Natural killer cell (primary cell): ENCODE measurements around the gene ACTR1B. TPM values are rescaled to one million over a fixed set of nuclear protein-coding genes. Genes with fewer than 3 reads are reported as not detected.
"Not testable (repeated sequence)": the region's sequence is repeated elsewhere in the genome, so short reads cannot be mapped to it uniquely, and the experiment has no call there.

Experiments used
- ATAC-seq, 3 donors: fragments of 150-1000 bp in 2 of 3; fragments of 200-7000 bp in 1 of 3; cut with Tn5 transposase; 1 replicate in 1 of 3; 2 replicates in 2 of 3; pipeline ENCODE4 v1.10.0; 2021; ENCODE audit warnings: mild to moderate bottlenecking in 2 of 3, moderate library complexity in 2 of 3
- DNase-seq, 2 donors: peaks; one replicate each; pipeline versions ENCODE4 v3.0.0 to v3.0.0-alpha.2; 2013 to 2021; ENCODE audit warnings: mixed read lengths in 1 of 2
- H3K27ac ChIP-seq: one replicate; pipeline ENCODE4 v1.5.1; 2013; ENCODE audit warnings: mild to moderate bottlenecking, low read length
- H3K27me3 ChIP-seq: one replicate; pipeline ENCODE4 v1.6.1; 2013; ENCODE audit warnings: low read length; ENCODE audit not compliant: control insufficient read depth, insufficient read depth
- H3K36me3 ChIP-seq: one replicate; pipeline ENCODE4 v1.6.1; 2013; ENCODE audit warnings: low read length; ENCODE audit not compliant: control insufficient read depth, insufficient read depth
- H3K4me1 ChIP-seq: one replicate; pipeline ENCODE4 v1.6.1; 2013; ENCODE audit warnings: low read length; ENCODE audit not compliant: control insufficient read depth, insufficient read depth
- H3K4me3 ChIP-seq: one replicate; pipeline ENCODE4 v1.5.1; 2013; ENCODE audit warnings: low read length
- H3K9me3 ChIP-seq: one replicate; pipeline ENCODE4 v1.6.1; 2013; ENCODE audit warnings: low read length; ENCODE audit not compliant: control insufficient read depth, insufficient read depth
- H3K27ac Mint-ChIP-seq, 2 donors: one replicate each; pipeline ENCODE4 v1.8.0; 2022; ENCODE audit warnings: mild to moderate bottlenecking in 2 of 2, mixed read lengths in 2 of 2, moderate library complexity in 1 of 2
- H3K27me3 Mint-ChIP-seq, 2 donors: one replicate each; pipeline ENCODE4 v1.8.0; 2022; ENCODE audit warnings: low read depth in 2 of 2, mixed read lengths in 2 of 2
- H3K36me3 Mint-ChIP-seq: one replicate; pipeline ENCODE4 v1.8.0; 2022; ENCODE audit warnings: mixed read lengths
- H3K4me1 Mint-ChIP-seq, 2 donors: one replicate each; pipeline ENCODE4 v1.8.0; 2022; ENCODE audit warnings: mixed read lengths in 2 of 2
- H3K4me3 Mint-ChIP-seq: one replicate; pipeline ENCODE4 v1.8.0; 2022; ENCODE audit warnings: mild to moderate bottlenecking, moderate library complexity, mixed read lengths
- H3K9me3 Mint-ChIP-seq, 2 donors: one replicate each; pipeline ENCODE4 v1.8.0; 2022; ENCODE audit warnings: mixed read lengths in 2 of 2
- CTCF ChIP-seq: fragments of 200-600 bp; IDR thresholded peaks from one replicate; pipeline ENCODE4 v1.8.0; 2022; ENCODE audit warnings: antibody characterized with exemption
- whole genome bisulfite sequencing: methylation state at CpG from one replicate; pipeline ENCODE4 v1.1.7; 2013; ENCODE audit warnings: missing lambda C conversion rate; ENCODE audit not compliant: insufficient coverage; 5-methylcytosine and 5-hydroxymethylcytosine counted together
- intact Hi-C: fragments of 100-400 bp; cut with micrococcal nuclease; formaldehyde crosslinking; loops from one replicate; pipeline ENCODE4 v1.14.2; 2022
- total RNA-seq, 4 donors: library from RNA; stranded (reverse); fragments of 120-200 nt in 1 of 4; gene quantifications; one replicate each; pipeline versions ENCODE4 v1.2.3 to v1.2.4, GENCODE V29; 2013 to 2022

ACTR1B gene
- total RNA-seq, 3 donors from 2014 or later (not counting 1 experiment from before 2014, with no cell fraction given): 71.6 to 81.1 (median 73.1) TPM

GRCh38 chr2:97645695-97646629 lies 17.9 kb downstream of the ACTR1B start, which contains the start of gene COX5B:
Gene COX5B (plus strand): TSS chr2:97646062. CDS start chr2:97646087, 25 bp downstream.
- peaks cover 23 to 27% of the 10 kb centered on the region in 2 donors for H3K4me1 Mint-ChIP-seq
- peaks cover 24% of the 10 kb centered on the region for H3K36me3 ChIP-seq
- H3K27me3 Mint-ChIP-seq: no peaks in the 10 kb centered on the region
- H3K4me1 ChIP-seq: peaks cover 22% of the 10 kb centered on the region
- intact Hi-C loops: loop anchor here (1.0 kb wide), 2 partner anchors 16 to 51 kb away; no protein-coding TSS in a partner anchor
- DNase-seq: peak; percentile 95 to 99
- no peak for TF ChIP-seq CTCF
- 2% methylated on average over 63 of the region's 63 CpGs for WGBS
- H3K36me3 Mint-ChIP-seq: peaks cover 8% of the 10 kb centered on the region
- H3K27me3 ChIP-seq: no peaks in the 10 kb centered on the region
- H3K27ac ChIP-seq: peak within 1 kb of the TSS; percentile 77
- no peaks in the 10 kb centered on the region for H3K9me3 ChIP-seq
- ATAC-seq: peak; percentile 96 to 99 (median 98)
- H3K9me3 Mint-ChIP-seq: no peaks in the 10 kb centered on the region
- peak within 1 kb of the TSS; percentile 96 to 99 for H3K27ac Mint-ChIP-seq
- peak within 1 kb of the TSS; percentile 68 for H3K4me3 ChIP-seq
- peak within 1 kb of the TSS; percentile 96 for H3K4me3 Mint-ChIP-seq

GRCh38 chr2:97645112-97645694 lies 18.6 kb downstream of the ACTR1B start:
- no peaks in the 10 kb centered on the region for H3K9me3 Mint-ChIP-seq
- peak overlapping the region; percentile 68 for H3K4me3 ChIP-seq
- intact Hi-C loops: loop anchor here (1.0 kb wide), 2 partner anchors 17 to 52 kb away; no protein-coding TSS in a partner anchor
- peaks cover 8% of the 10 kb centered on the region for H3K36me3 Mint-ChIP-seq
- ATAC-seq (peak; percentile 19 to 42 (median 28)), DNase-seq (no peak)
- peak overlapping the region; percentile 77 for H3K27ac ChIP-seq
- no peak for TF ChIP-seq CTCF
- peaks cover 23 to 27% of the 10 kb centered on the region in 2 donors for H3K4me1 Mint-ChIP-seq
- H3K4me1 ChIP-seq: peaks cover 22% of the 10 kb centered on the region
- no peaks in the 10 kb centered on the region for H3K27me3 ChIP-seq
- peak overlapping the region; percentile 96 to 99 for H3K27ac Mint-ChIP-seq
- H3K4me3 Mint-ChIP-seq: peak overlapping the region; percentile 96
- no peaks in the 10 kb centered on the region for H3K9me3 ChIP-seq
- peaks cover 20% of the 10 kb centered on the region for H3K36me3 ChIP-seq
- WGBS: 6% methylated on average over 19 of the region's 19 CpGs
- H3K27me3 Mint-ChIP-seq: peaks cover 0 to under 1% of the 10 kb centered on the region in 2 donors

- intact Hi-C loops: no loop called here
- Mint-ChIP-seq H3K27ac (no peak overlapping the region), H3K36me3 (peaks cover 8% of the 10 kb centered on the region)
Measured at GRCh38 chr2:97644023-97644717, 19.7 kb downstream of the ACTR1B start.

GRCh38 chr2:97626049-97626430 lies 37.8 kb downstream of the ACTR1B start:
- H3K4me3 ChIP-seq, H3K27ac ChIP-seq, H3K27ac Mint-ChIP-seq, DNase-seq, H3K36me3 ChIP-seq, H3K9me3 Mint-ChIP-seq, ATAC-seq, H3K4me3 Mint-ChIP-seq, intact Hi-C loops, H3K36me3 Mint-ChIP-seq, H3K9me3 ChIP-seq, H3K27me3 ChIP-seq, H3K4me1 ChIP-seq, H3K4me1 Mint-ChIP-seq: not testable (repeated sequence)
- H3K27me3 Mint-ChIP-seq: peaks cover 9 to 17% of the 10 kb centered on the region in 2 donors
- 79% methylated on average over 8 of the region's 8 CpGs for WGBS

More at GRCh38 chr2:97644023-97644717, 19.7 kb downstream of the ACTR1B start:
- H3K27ac ChIP-seq: no peak overlapping the region
- H3K27me3 ChIP-seq: peaks cover 2% of the 10 kb centered on the region
- 100% methylated on average over 3 of the region's 4 CpGs for WGBS
- no peaks in the 10 kb centered on the region for H3K9me3 ChIP-seq
- H3K4me3 Mint-ChIP-seq: peak overlapping the region; percentile 62
- H3K4me3 ChIP-seq: no peak overlapping the region
- H3K27me3 Mint-ChIP-seq: peaks cover 7 to 10% of the 10 kb centered on the region in 2 donors
- peaks cover 19% of the 10 kb centered on the region for H3K36me3 ChIP-seq
- TF ChIP-seq CTCF: no peak
- no peaks in the 10 kb centered on the region for H3K9me3 Mint-ChIP-seq
- ATAC-seq (no peak), DNase-seq (no peak)
- peaks cover 22% of the 10 kb centered on the region for H3K4me1 ChIP-seq
- peaks cover 23 to 27% of the 10 kb centered on the region in 2 donors for H3K4me1 Mint-ChIP-seq

DNA sequence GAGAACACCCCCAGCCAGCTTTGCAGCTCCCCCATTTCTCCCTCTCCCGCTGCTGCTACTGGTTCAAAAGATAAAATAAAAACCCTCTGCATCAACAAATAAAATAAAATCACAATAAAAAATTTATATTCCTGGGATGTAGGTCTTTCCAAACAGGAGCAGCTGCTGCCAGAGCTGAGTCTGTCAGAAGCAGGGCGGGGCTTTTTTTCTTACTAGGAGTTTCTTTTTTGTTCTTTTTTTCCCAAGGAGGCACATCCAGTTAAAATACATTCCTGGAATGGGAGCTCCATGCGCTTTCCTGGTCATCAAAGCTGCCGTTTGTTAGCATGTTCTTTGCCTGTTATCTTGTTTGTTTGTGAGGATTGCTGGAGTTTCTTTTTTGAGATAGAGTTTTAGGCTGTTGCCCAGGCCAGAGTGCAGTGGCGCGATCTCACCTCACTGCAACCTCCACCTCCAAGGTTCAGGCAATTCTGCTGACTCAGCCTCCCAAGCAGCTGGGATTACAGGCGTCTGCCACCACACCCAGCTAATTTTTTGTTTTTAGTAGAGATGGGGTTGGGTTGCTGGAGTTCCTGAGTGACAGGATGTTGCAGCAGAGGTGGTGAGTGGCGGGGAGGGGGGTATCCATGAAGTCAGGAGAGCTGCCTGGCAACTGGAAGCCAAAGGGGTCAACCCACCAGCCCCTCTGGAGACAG lies 38.3 kb downstream of the ACTR1B start:
- DNase-seq, H3K27ac Mint-ChIP-seq, H3K4me3 ChIP-seq, H3K9me3 Mint-ChIP-seq, H3K4me1 ChIP-seq, intact Hi-C loops, H3K36me3 Mint-ChIP-seq, H3K4me1 Mint-ChIP-seq, ATAC-seq, H3K27me3 ChIP-seq, H3K9me3 ChIP-seq, H3K27ac ChIP-seq, H3K36me3 ChIP-seq, H3K4me3 Mint-ChIP-seq: not testable (repeated sequence)
- peaks cover 7 to 11% of the 10 kb centered on the region in 2 donors for H3K27me3 Mint-ChIP-seq
- 28% methylated on average over 2 of the region's 8 CpGs for WGBS
